ENCODE results near the gene KCNMA1. TPM values are rescaled to one million over a fixed set of nuclear protein-coding genes. Genes with fewer than 3 reads are reported as not detected.

KCNMA1 gene
- total RNA-seq, 1 donor from 2014 or later = 15.8 TPM

- Histone ChIP-seq H3K36me3 (ENCODE audit: control insufficient read depth, insufficient read depth, low read length) (no peaks in the 10 kb centered on the region), H3K4me3 (ENCODE audit: low read depth, low read length) (no peak overlapping the region), H3K27me3 (ENCODE audit: control insufficient read depth, insufficient read depth, low read length) (no peaks in the 10 kb centered on the region)
- DNase-seq (ENCODE audit: low read depth) = no peak
- TF ChIP-seq CTCF (IDR thresholded peaks at IDR 0.05; ENCODE audit: insufficient read depth, low read length, severe bottlenecking) = no peak
- no peak for FAIRE-seq
These were observed 447.3 kb downstream of the KCNMA1 start for GRCh38 chr10:77190291-77190690.

- no peak for TF ChIP-seq CTCF (IDR thresholded peaks at IDR 0.05; ENCODE audit: insufficient read depth, low read length, severe bottlenecking)
- DNase-seq (ENCODE audit: low read depth) (no peak), FAIRE-seq (no peak)
- Histone ChIP-seq H3K36me3 (ENCODE audit: control insufficient read depth, insufficient read depth, low read length) (no peaks in the 10 kb centered on the region), H3K4me3 (ENCODE audit: low read depth, low read length) (no peak overlapping the region), H3K27me3 (ENCODE audit: control insufficient read depth, insufficient read depth, low read length) (no peaks in the 10 kb centered on the region)
These were observed 448.1 kb downstream of the KCNMA1 start for GRCh38 chr10:77189520-77189919.

- Histone ChIP-seq H3K4me3 (ENCODE audit: low read depth, low read length) (no peak overlapping the region), H3K36me3 (ENCODE audit: control insufficient read depth, insufficient read depth, low read length) (no peaks in the 10 kb centered on the region), H3K27me3 (ENCODE audit: control insufficient read depth, insufficient read depth, low read length) (no peaks in the 10 kb centered on the region)
- no peak for TF ChIP-seq CTCF (IDR thresholded peaks at IDR 0.05; ENCODE audit: insufficient read depth, low read length, severe bottlenecking)
- FAIRE-seq (no peak), DNase-seq (ENCODE audit: low read depth) (no peak)
These were observed 448.5 kb downstream of the KCNMA1 start for GRCh38 chr10:77189075-77189474.

- H3K4me3 ChIP-seq (ENCODE audit: low read depth, low read length) = no peak overlapping the region
- no peak for TF ChIP-seq CTCF (IDR thresholded peaks at IDR 0.05; ENCODE audit: insufficient read depth, low read length, severe bottlenecking)
- H3K36me3 ChIP-seq (ENCODE audit: control insufficient read depth, insufficient read depth, low read length) = no peaks in the 10 kb centered on the region
- no peak for FAIRE-seq
- H3K27me3 ChIP-seq (ENCODE audit: control insufficient read depth, insufficient read depth, low read length) = no peaks in the 10 kb centered on the region
- DNase-seq (ENCODE audit: low read depth) = peak; percentile 47
These were observed 449.1 kb downstream of the KCNMA1 start for GRCh38 chr10:77188521-77188920.

GRCh38 chr10:77188000-77188395 lies 449.6 kb downstream of the KCNMA1 start:
- no peak for FAIRE-seq
- no peak for TF ChIP-seq CTCF (IDR thresholded peaks at IDR 0.05; ENCODE audit: insufficient read depth, low read length, severe bottlenecking)
- DNase-seq (ENCODE audit: low read depth) = no peak

GRCh38 chr10:77187376-77187999 lies 450.1 kb downstream of the KCNMA1 start:
- no peak overlapping the region for H3K4me3 ChIP-seq (ENCODE audit: low read depth, low read length)
- H3K27me3 ChIP-seq (ENCODE audit: control insufficient read depth, insufficient read depth, low read length) = no peaks in the 10 kb centered on the region
- H3K36me3 ChIP-seq (ENCODE audit: control insufficient read depth, insufficient read depth, low read length) = no peaks in the 10 kb centered on the region
- TF ChIP-seq CTCF (IDR thresholded peaks at IDR 0.05; ENCODE audit: insufficient read depth, low read length, severe bottlenecking) = no peak
- DNase-seq (ENCODE audit: low read depth) (peak; percentile 24), FAIRE-seq (no peak)

More at GRCh38 chr10:77188000-77188395, 449.6 kb downstream of the KCNMA1 start:
- H3K4me3 ChIP-seq (ENCODE audit: low read depth, low read length) = no peak overlapping the region
- no peaks in the 10 kb centered on the region for H3K36me3 ChIP-seq (ENCODE audit: control insufficient read depth, insufficient read depth, low read length)
- H3K27me3 ChIP-seq (ENCODE audit: control insufficient read depth, insufficient read depth, low read length) = no peaks in the 10 kb centered on the region

All from bronchial epithelial cell (primary cell).